Activated CD4-positive, alpha-beta T cell treated with anti-CD3 and anti-CD28 coated beads, Interleukin-2, amount 50 U/mL, for 24 hours (primary cell): ENCODE measurements around the gene VEZF1.

Experiments used
- DNase-seq, 2 donors: peaks; one replicate each; pipeline ENCODE4 v3.0.0-alpha.2; 2020; ENCODE audit warnings: low read depth in 1 of 2, low spot score in 1 of 2

VEZF1 gene

GRCh38 chr17:57987581-57988300, at the start of gene VEZF1:
Gene VEZF1 (minus strand): TSS chr17:57988254. CDS start chr17:57988111, 143 bp downstream.
- DNase-seq: peak; percentile 29 to 59

GRCh38 chr17:58032691-58033415, 44.8 kb upstream of the VEZF1 start:
- no peak for DNase-seq

GRCh38 chr17:58028578-58028977, 40.5 kb upstream of the VEZF1 start:
- DNase-seq: no peak

GRCh38 chr17:58020401-58020800, 32.3 kb upstream of the VEZF1 start:
- no peak for DNase-seq

- no peak for DNase-seq
These were observed 31.5 kb upstream of the VEZF1 start for GRCh38 chr17:58019521-58019920.

GRCh38 chr17:58019039-58019438, 31.0 kb upstream of the VEZF1 start:
- DNase-seq: no peak

GRCh38 chr17:58010067-58010799, 22.2 kb upstream of the VEZF1 start:
- no peak for DNase-seq

GRCh38 chr17:58007781-58008706, 20.0 kb upstream of the VEZF1 start:
- DNase-seq: no peak

GRCh38 chr17:58006924-58007780, 19.1 kb upstream of the VEZF1 start, which contains the start of gene SRSF1:
Gene SRSF1 (minus strand): TSS chr17:58007246. CDS start chr17:58007137, 109 bp downstream.
- peak; percentile 93 to 97 for DNase-seq

- peak; percentile 48 to 77 for DNase-seq
These were observed 18.5 kb upstream of the VEZF1 start for GRCh38 chr17:58006560-58006923.

GRCh38 chr17:58005728-58006559, 17.9 kb upstream of the VEZF1 start:
- DNase-seq: no peak

- no peak for DNase-seq
These were observed 17.1 kb upstream of the VEZF1 start for GRCh38 chr17:58005031-58005727.

- DNase-seq: no peak
These were observed 16.0 kb upstream of the VEZF1 start for GRCh38 chr17:58004060-58004459.

GRCh38 chr17:58002973-58003372, 14.9 kb upstream of the VEZF1 start:
- DNase-seq: no peak

- no peak for DNase-seq
These were observed 14.3 kb upstream of the VEZF1 start for GRCh38 chr17:58002154-58002948.

- DNase-seq: no peak
These were observed 13.5 kb upstream of the VEZF1 start for GRCh38 chr17:58001461-58002124.

GRCh38 chr17:57999496-58000017, 11.5 kb upstream of the VEZF1 start:
- DNase-seq: no peak
